ENCODE data around the gene EDC3.

EDC3 gene

GRCh38 chr15:74636984-74637383, 58.8 kb downstream of the EDC3 start:
- no peak overlapping the region for H3K4me3 ChIP-seq (replicated peaks; ENCODE audit: low read depth, low read length)
- TF ChIP-seq CTCF (IDR thresholded peaks at IDR 0.05; ENCODE audit: low read length, missing control alignments), result no peak
- no peak for DNase-seq (ENCODE audit: low read depth)

- peak; percentile 74 for DNase-seq (ENCODE audit: low read depth)
- TF ChIP-seq CTCF (IDR thresholded peaks at IDR 0.05; ENCODE audit: low read length, missing control alignments), result peak; percentile 90
- no peak overlapping the region for H3K4me3 ChIP-seq (replicated peaks; ENCODE audit: low read depth, low read length)
These were observed 60.6 kb downstream of the EDC3 start for GRCh38 chr15:74635228-74635627.

GRCh38 chr15:74633781-74634180, 62.0 kb downstream of the EDC3 start:
- no peak for DNase-seq (ENCODE audit: low read depth)
- no peak overlapping the region for H3K4me3 ChIP-seq (replicated peaks; ENCODE audit: low read depth, low read length)
- TF ChIP-seq CTCF (IDR thresholded peaks at IDR 0.05; ENCODE audit: low read length, missing control alignments), result no peak

GRCh38 chr15:74632601-74633000, 63.2 kb downstream of the EDC3 start:
- no peak for DNase-seq (ENCODE audit: low read depth)
- no peak for TF ChIP-seq CTCF (IDR thresholded peaks at IDR 0.05; ENCODE audit: low read length, missing control alignments)
- H3K4me3 ChIP-seq (replicated peaks; ENCODE audit: low read depth, low read length), result no peak overlapping the region

- no peak overlapping the region for H3K4me3 ChIP-seq (replicated peaks; ENCODE audit: low read depth, low read length)
- DNase-seq (ENCODE audit: low read depth), result peak; percentile 62
- TF ChIP-seq CTCF (IDR thresholded peaks at IDR 0.05; ENCODE audit: low read length, missing control alignments), result peak; percentile 96
These were observed 63.8 kb downstream of the EDC3 start for GRCh38 chr15:74631935-74632560.

GRCh38 chr15:74631408-74631807, 64.4 kb downstream of the EDC3 start:
- TF ChIP-seq CTCF (IDR thresholded peaks at IDR 0.05; ENCODE audit: low read length, missing control alignments), result no peak
- H3K4me3 ChIP-seq (replicated peaks; ENCODE audit: low read depth, low read length), result no peak overlapping the region
- DNase-seq (ENCODE audit: low read depth), result no peak

- no peak for DNase-seq (ENCODE audit: low read depth)
- H3K4me3 ChIP-seq (replicated peaks; ENCODE audit: low read depth, low read length), result no peak overlapping the region
- no peak for TF ChIP-seq CTCF (IDR thresholded peaks at IDR 0.05; ENCODE audit: low read length, missing control alignments)
These were observed 64.8 kb downstream of the EDC3 start for GRCh38 chr15:74631087-74631385.

Data from fibroblast of pulmonary artery (primary cell).